ENCODE results near the gene CYBA.

Gene CYBA

DNA sequence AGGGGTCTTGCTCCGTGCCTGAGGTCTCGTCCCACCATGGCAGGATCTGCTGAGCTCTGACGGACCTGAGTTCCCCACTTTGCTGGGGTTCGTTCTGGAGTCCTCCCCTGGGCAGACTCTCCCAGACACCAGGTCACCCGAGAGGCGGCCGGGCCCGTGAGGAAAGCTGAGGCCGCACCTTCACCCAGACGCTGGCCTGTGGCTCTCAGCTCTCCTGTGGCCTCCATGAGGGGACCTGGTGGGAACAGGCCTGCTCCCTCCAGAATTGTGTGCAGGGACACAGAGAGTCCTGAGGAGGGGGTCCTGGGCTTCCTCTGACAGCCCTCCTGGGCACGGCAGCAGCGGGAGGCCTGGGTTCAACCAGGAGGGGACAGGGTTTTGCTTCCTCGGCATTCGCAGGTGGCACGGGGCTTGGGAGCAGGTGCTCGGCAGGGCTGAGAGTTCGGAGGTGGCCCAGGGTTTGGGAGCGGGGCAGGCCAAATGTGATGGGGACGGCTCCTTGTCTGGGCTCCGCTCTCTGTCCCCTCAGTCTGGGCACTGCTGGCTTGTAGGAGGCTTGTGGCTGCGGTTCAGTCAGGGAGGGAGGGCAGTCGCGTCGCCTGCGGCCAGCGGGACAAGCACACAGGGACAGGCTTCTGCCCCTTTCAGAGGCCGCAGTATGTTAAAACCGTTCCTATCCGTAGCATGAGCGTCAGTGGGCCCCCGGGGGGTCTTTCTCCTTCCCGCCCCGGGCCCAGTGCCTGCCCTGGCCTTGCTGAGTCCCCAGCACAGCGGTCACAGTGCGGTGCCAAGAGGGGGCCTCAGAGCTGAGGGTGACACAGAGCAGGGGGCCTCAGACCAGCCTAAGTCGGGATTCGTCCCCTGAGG is 43.6 kb upstream of the CYBA start:
- Histone ChIP-seq H3K27me3 (ENCODE audit: control insufficient read depth, insufficient read depth, low read length) (no peaks in the 10 kb centered on the region), H3K4me1 (ENCODE audit: control insufficient read depth, insufficient read depth, low read length) (no peaks in the 10 kb centered on the region; the same call in 1 of the 2 replicates), H3K27ac (ENCODE audit: low read length) (no peak overlapping the region), H3K9me3 (ENCODE audit: control insufficient read depth, insufficient read depth, low read length) (no peaks in the 10 kb centered on the region), H3K36me3 (ENCODE audit: control insufficient read depth, insufficient read depth, low read length) (peaks cover 16% of the 10 kb centered on the region; the same call in 1 of the 2 replicates), H3K4me3 (ENCODE audit: low read length) (no peak overlapping the region)
- no CpG with 5 or more reads among the region's 37 CpGs for WGBS (ENCODE audit: insufficient coverage, insufficient read length)
- DNase-seq (ENCODE audit: low read depth, low spot score), result no peak

DNA sequence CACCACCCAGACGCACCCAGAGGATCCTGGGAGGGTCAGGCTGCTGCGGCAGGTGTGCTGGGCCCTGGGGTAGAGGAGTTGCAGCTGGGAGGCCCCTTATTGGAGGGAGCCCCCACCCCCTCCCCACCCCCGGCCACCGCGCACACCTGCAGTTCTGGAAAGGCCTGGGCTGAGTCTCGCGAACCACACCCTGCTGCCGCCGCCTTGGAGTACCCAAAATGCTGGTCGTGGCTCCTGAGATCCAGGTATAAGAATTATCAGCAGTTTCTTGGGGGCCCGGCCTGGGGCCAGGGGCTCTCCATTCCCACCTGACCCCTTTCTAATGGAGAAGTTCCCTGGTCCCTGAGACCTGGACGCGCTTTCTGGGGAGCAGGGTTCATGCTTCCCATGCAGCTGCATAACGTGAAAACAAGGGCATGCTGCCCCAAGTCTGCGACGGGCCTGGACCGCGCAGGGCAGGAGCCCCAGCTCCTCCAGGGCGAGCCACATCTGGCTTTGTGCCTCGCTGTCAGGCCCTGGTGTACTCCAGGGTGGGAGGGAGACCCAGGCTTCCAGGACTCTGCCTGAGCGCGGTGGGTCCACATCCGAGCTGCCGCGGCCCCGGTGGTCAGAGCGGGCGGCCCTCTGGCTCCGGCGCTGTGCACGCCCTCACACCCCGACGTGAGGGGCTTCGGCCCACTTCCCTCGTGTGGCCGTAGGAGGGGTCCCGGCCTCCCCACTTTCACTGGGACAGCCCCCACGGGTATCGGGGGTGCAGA is 42.7 kb upstream of the CYBA start:
- no peaks in the 10 kb centered on the region for H3K27me3 ChIP-seq (ENCODE audit: control insufficient read depth, insufficient read depth, low read length)
- WGBS (ENCODE audit: insufficient coverage, insufficient read length), result no CpG with 5 or more reads among the region's 39 CpGs
- no peaks in the 10 kb centered on the region; the same call in 1 of the 2 replicates for H3K4me1 ChIP-seq (ENCODE audit: control insufficient read depth, insufficient read depth, low read length)
- no peak overlapping the region for H3K27ac ChIP-seq (ENCODE audit: low read length)
- peaks cover 13% of the 10 kb centered on the region; the same call in 1 of the 2 replicates for H3K36me3 ChIP-seq (ENCODE audit: control insufficient read depth, insufficient read depth, low read length)
- no peaks in the 10 kb centered on the region for H3K9me3 ChIP-seq (ENCODE audit: control insufficient read depth, insufficient read depth, low read length)
- no peak for DNase-seq (ENCODE audit: low read depth, low spot score)
- no peak overlapping the region; the same call in 1 of the 2 replicates for H3K4me3 ChIP-seq (ENCODE audit: low read length)

- Histone ChIP-seq H3K27me3 (ENCODE audit: control insufficient read depth, insufficient read depth, low read length) (no peaks in the 10 kb centered on the region), H3K4me1 (ENCODE audit: control insufficient read depth, insufficient read depth, low read length) (no peaks in the 10 kb centered on the region; the same call in 1 of the 2 replicates), H3K36me3 (ENCODE audit: control insufficient read depth, insufficient read depth, low read length) (peaks cover 9% of the 10 kb centered on the region; the same call in 1 of the 2 replicates), H3K4me3 (ENCODE audit: low read length) (no peak overlapping the region), H3K27ac (ENCODE audit: low read length) (no peak overlapping the region), H3K9me3 (ENCODE audit: control insufficient read depth, insufficient read depth, low read length) (no peaks in the 10 kb centered on the region)
- no CpG with 5 or more reads among the region's 10 CpGs for WGBS (ENCODE audit: insufficient coverage, insufficient read length)
- no peak for DNase-seq (ENCODE audit: low read depth, low spot score)
These were observed 42.0 kb upstream of the CYBA start for GRCh38 chr16:88692861-88693260.

GRCh38 chr16:88691924-88692560 is 41.2 kb upstream of the CYBA start:
- Histone ChIP-seq H3K4me3 (ENCODE audit: low read length) (no peak overlapping the region), H3K9me3 (ENCODE audit: control insufficient read depth, insufficient read depth, low read length) (no peaks in the 10 kb centered on the region), H3K27me3 (ENCODE audit: control insufficient read depth, insufficient read depth, low read length) (no peaks in the 10 kb centered on the region), H3K4me1 (ENCODE audit: control insufficient read depth, insufficient read depth, low read length) (no peaks in the 10 kb centered on the region), H3K36me3 (ENCODE audit: control insufficient read depth, insufficient read depth, low read length) (peaks cover under 1% of the 10 kb centered on the region; the same call in 1 of the 2 replicates), H3K27ac (ENCODE audit: low read length) (no peak overlapping the region)
- no peak for DNase-seq (ENCODE audit: low read depth, low spot score)
- no CpG with 5 or more reads among the region's 26 CpGs for WGBS (ENCODE audit: insufficient coverage, insufficient read length)

DNA sequence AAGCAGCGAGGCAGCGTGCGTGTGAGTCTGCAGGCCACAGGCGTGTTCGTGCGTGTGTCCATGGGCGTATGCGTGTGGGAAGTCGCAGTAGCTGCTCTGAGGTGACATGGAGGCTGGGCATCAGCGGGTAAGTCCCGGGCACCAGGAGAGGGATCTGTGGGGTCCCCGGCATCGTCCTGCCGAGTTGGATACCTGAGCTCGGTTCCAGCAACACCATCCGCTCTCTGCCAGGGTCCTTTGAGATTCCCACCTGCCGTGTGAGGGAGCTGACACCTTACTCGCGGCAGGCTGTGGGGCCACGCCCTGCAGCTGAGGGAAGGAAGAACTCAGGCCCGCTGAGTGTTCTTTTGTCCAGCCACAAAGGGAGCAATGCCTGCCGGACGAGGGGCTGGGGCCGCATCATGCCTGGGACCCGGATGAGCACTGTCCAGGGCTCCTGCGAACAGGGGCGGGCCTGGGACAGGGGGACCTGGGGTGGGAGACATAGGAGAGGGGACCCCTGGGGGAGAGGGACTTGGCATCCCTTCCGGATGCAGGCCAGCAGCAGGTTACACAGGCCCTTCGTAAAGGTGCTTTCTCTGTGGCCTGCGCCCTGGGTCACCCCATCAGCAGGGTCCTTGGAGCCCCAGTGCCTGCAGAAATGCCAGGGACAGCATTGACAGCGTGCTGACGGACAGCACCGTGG is 40.4 kb upstream of the CYBA start:
- H3K9me3 ChIP-seq (ENCODE audit: control insufficient read depth, insufficient read depth, low read length), result no peaks in the 10 kb centered on the region
- no peaks in the 10 kb centered on the region; the same call in 1 of the 2 replicates for H3K36me3 ChIP-seq (ENCODE audit: control insufficient read depth, insufficient read depth, low read length)
- WGBS (ENCODE audit: insufficient coverage, insufficient read length), result no CpG with 5 or more reads among the region's 33 CpGs
- no peak overlapping the region for H3K27ac ChIP-seq (ENCODE audit: low read length)
- no peak for DNase-seq (ENCODE audit: low read depth, low spot score)
- peaks cover 2% of the 10 kb centered on the region; the same call in 1 of the 2 replicates for H3K4me1 ChIP-seq (ENCODE audit: control insufficient read depth, insufficient read depth, low read length)
- H3K4me3 ChIP-seq (ENCODE audit: low read length), result no peak overlapping the region
- H3K27me3 ChIP-seq (ENCODE audit: control insufficient read depth, insufficient read depth, low read length), result no peaks in the 10 kb centered on the region

DNA sequence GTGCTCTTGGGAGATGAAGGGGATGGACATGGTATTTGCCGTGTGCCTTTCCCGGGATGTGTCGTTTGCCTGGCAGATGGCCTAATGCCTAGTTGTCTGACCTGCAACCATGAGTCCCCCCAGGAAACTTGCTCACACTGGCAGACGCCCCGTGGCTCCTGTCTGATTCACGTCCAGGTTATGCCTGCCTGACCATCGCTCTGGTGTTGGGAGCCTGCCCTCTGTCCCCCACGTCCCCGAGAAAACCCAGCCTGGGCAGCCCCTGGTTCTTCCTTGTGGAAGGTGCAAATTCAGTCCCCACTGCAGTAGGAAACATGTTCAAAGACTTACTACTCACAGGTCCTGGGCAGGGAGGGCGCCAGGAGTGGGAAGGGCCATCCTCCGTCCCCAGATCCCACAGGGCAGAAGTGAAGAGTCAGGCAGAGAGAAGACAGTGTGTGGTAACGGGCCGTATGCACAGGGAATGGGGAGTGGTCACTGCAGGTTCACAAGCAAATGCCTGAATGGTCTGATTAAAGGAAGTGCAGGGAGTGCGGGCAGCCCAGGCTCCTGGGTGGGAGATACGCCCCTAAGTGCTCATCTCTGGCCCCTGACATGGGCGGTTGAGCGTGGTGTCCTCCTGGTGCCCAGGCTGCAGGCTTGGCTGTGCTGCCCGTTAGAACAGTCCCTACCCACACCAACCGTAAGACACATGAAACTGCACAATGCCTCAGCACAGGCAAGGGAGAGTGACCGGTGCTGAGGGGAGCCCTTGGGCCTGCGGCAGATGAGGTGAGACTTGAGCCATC is 39.7 kb upstream of the CYBA start:
- DNase-seq (ENCODE audit: low read depth, low spot score), result no peak
- Histone ChIP-seq H3K9me3 (ENCODE audit: control insufficient read depth, insufficient read depth, low read length) (no peaks in the 10 kb centered on the region), H3K4me3 (ENCODE audit: low read length) (no peak overlapping the region), H3K4me1 (ENCODE audit: control insufficient read depth, insufficient read depth, low read length) (peaks cover 2% of the 10 kb centered on the region; the same call in 1 of the 2 replicates), H3K36me3 (ENCODE audit: control insufficient read depth, insufficient read depth, low read length) (no peaks in the 10 kb centered on the region; the same call in 1 of the 2 replicates), H3K27me3 (ENCODE audit: control insufficient read depth, insufficient read depth, low read length) (no peaks in the 10 kb centered on the region), H3K27ac (ENCODE audit: low read length) (no peak overlapping the region)
- WGBS (ENCODE audit: insufficient coverage, insufficient read length), result no CpG with 5 or more reads among the region's 21 CpGs

GRCh38 chr16:88688013-88688778 is 37.3 kb upstream of the CYBA start:
- H3K27me3 ChIP-seq (ENCODE audit: control insufficient read depth, insufficient read depth, low read length), result no peaks in the 10 kb centered on the region
- no peak for DNase-seq (ENCODE audit: low read depth, low spot score)

DNA sequence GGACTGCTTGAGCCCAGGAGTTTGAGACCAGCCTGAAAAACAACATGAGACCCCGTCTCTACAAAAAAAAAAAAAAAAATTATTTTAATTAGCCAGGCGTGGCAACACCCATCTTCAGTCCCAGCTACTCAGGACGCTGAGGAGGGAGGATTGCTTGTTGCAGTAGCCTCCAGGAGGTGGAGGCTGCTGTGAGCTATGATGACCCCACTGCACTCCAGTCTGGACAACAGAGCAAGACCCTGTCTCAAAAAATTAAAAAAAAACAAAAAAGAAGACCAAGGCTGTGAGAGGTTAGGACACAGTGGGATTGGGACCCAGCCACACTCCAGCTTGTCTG is 36.8 kb upstream of the CYBA start:
- no peaks in the 10 kb centered on the region; the same call in 1 of the 2 replicates for H3K36me3 ChIP-seq (ENCODE audit: control insufficient read depth, insufficient read depth, low read length)

More at GRCh38 chr16:88688013-88688778, 37.3 kb upstream of the CYBA start:
- peaks cover 2% of the 10 kb centered on the region; the same call in 1 of the 2 replicates for H3K4me1 ChIP-seq (ENCODE audit: control insufficient read depth, insufficient read depth, low read length)
- H3K36me3 ChIP-seq (ENCODE audit: control insufficient read depth, insufficient read depth, low read length), result no peaks in the 10 kb centered on the region; the same call in 1 of the 2 replicates
- no peak overlapping the region for H3K27ac ChIP-seq (ENCODE audit: low read length)
- H3K4me3 ChIP-seq (ENCODE audit: low read length), result no peak overlapping the region
- WGBS (ENCODE audit: insufficient coverage, insufficient read length), result no CpG with 5 or more reads among the region's 28 CpGs
- H3K9me3 ChIP-seq (ENCODE audit: control insufficient read depth, insufficient read depth, low read length), result no peaks in the 10 kb centered on the region

DNA sequence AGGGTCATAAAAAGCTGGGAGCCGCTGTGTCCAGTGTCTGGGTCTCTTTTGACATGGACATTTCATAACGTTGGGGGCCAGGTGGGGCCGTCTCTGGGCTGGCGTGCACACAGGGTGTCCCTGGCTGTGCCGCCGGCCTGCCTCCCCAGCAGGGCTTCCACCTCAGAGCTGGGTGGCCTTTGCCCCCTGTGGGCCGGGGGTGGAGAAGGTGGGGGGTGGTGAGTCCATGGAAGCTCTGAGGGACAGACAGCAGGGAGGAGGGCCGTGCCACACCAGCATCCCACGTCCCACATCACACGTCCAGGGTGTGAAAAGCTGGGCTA is 36.4 kb upstream of the CYBA start:
- no peaks in the 10 kb centered on the region for H3K9me3 ChIP-seq (ENCODE audit: control insufficient read depth, insufficient read depth, low read length)
- no peak overlapping the region for H3K4me3 ChIP-seq (ENCODE audit: low read length)
- H3K27me3 ChIP-seq (ENCODE audit: control insufficient read depth, insufficient read depth, low read length), result no peaks in the 10 kb centered on the region
- WGBS (ENCODE audit: insufficient coverage, insufficient read length), result no CpG with 5 or more reads among the region's 10 CpGs
- H3K27ac ChIP-seq (ENCODE audit: low read length), result no peak overlapping the region
- DNase-seq (ENCODE audit: low read depth, low spot score), result no peak
- H3K36me3 ChIP-seq (ENCODE audit: control insufficient read depth, insufficient read depth, low read length), result no peaks in the 10 kb centered on the region; the same call in 1 of the 2 replicates
- H3K4me1 ChIP-seq (ENCODE audit: control insufficient read depth, insufficient read depth, low read length), result peaks cover 2% of the 10 kb centered on the region; the same call in 1 of the 2 replicates

More for the DNA sequence above, 36.8 kb upstream of the CYBA start:
- Histone ChIP-seq H3K4me3 (ENCODE audit: low read length) (no peak overlapping the region), H3K4me1 (ENCODE audit: control insufficient read depth, insufficient read depth, low read length) (peaks cover 2% of the 10 kb centered on the region; the same call in 1 of the 2 replicates), H3K27me3 (ENCODE audit: control insufficient read depth, insufficient read depth, low read length) (no peaks in the 10 kb centered on the region), H3K27ac (ENCODE audit: low read length) (no peak overlapping the region), H3K9me3 (ENCODE audit: control insufficient read depth, insufficient read depth, low read length) (no peaks in the 10 kb centered on the region)
- WGBS (ENCODE audit: insufficient coverage, insufficient read length), result no CpG with 5 or more reads among the region's 3 CpGs
- DNase-seq (ENCODE audit: low read depth, low spot score), result no peak
